RWPE2 (cell line): Measurements from ENCODE around the gene TBC1D26.
"Not testable (repeated sequence)": the region's sequence is repeated elsewhere in the genome, so short reads cannot be mapped to it uniquely, and the experiment has no call there.

Source experiments
- ATAC-seq: fragments of 200-7000 bp; cut with Tn5 transposase; 3 replicates; pipeline ENCODE4 v1.9.1; 2021; ENCODE audit warnings: low read depth
- DNase-seq: peaks from one replicate; pipeline ENCODE4 v3.0.0-alpha.2; 2020; ENCODE audit warnings: low spot score
- H3K27ac ChIP-seq: fragments of 450-650 bp; 2 replicates; pipeline ENCODE4 v1.5.1; 2017; ENCODE audit warnings: mild to moderate bottlenecking; ENCODE audit not compliant: poor library complexity, severe bottlenecking
- H3K27me3 ChIP-seq: fragments of 250-450 bp; sonication (Bioruptor Pico); 2 replicates; pipeline ENCODE4 v1.5.1; 2021; ENCODE audit warnings: mild to moderate bottlenecking, moderate library complexity; ENCODE audit not compliant: insufficient read depth, poor library complexity, severe bottlenecking
- H3K36me3 ChIP-seq: fragments of 250-450 bp; sonication (Bioruptor Pico); 2 replicates; pipeline ENCODE4 v1.5.1; 2020; ENCODE audit warnings: low read depth, mild to moderate bottlenecking, moderate library complexity
- H3K4me1 ChIP-seq: fragments of 250-450 bp; sonication (Bioruptor Pico); 2 replicates; pipeline ENCODE4 v1.5.1; 2021; ENCODE audit warnings: mild to moderate bottlenecking, moderate library complexity; ENCODE audit not compliant: insufficient read depth, poor library complexity, severe bottlenecking
- H3K4me3 ChIP-seq: fragments of 250-450 bp; sonication (Bioruptor Pico); 2 replicates; pipeline ENCODE4 v1.5.1; 2021; ENCODE audit warnings: mild to moderate bottlenecking, moderate library complexity; ENCODE audit not compliant: severe bottlenecking
- H3K9me3 ChIP-seq: fragments of 250-450 bp; sonication (Bioruptor Pico); 2 replicates; pipeline ENCODE4 v1.5.1; 2021; ENCODE audit warnings: mild to moderate bottlenecking, moderate library complexity; ENCODE audit not compliant: severe bottlenecking
- CTCF ChIP-seq: fragments of 450-650 bp; IDR thresholded peaks from one replicate; pipeline ENCODE4 v1.5.1; 2017; ENCODE audit warnings: mild to moderate bottlenecking, moderate library complexity; ENCODE audit not compliant: poor library complexity, severe bottlenecking

TBC1D26 gene

GRCh38 chr17:15731900-15732299, at the start of gene TBC1D26:
TBC1D26 (plus strand) TSS chr17:15732283; CDS start chr17:15735349, 3,066 bp downstream.
- H3K4me3 ChIP-seq, H3K36me3 ChIP-seq, H3K27ac ChIP-seq, H3K9me3 ChIP-seq, H3K27me3 ChIP-seq, H3K4me1 ChIP-seq, DNase-seq, ATAC-seq: not testable (repeated sequence)

DNA sequence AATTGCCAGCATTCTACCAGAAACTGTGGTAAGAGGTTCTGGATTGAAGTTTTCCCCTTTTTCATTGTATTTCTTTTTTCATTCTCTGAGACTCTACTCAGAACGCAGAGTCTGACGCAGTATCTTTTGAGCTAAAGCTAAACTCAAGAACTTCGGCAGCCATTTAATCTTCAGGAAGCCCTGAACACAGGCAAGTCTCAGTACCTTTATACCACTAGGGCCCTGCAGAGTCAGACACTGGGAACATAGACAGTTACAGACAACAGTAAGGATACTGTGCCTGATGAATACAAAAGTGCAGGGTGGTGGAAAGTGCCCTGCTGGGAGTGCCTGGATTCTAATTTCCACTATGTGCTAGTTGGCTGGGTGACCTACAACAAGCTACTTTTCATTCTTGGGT, 48.9 kb upstream of the TBC1D26 start:
- ATAC-seq, H3K4me3 ChIP-seq: not testable (repeated sequence)

GRCh38 chr17:15683824-15684478, 48.1 kb upstream of the TBC1D26 start, which contains the start of gene TRIM16:
TRIM16 (minus strand) TSS chr17:15684311; CDS start chr17:15651609, 32,702 bp downstream.
- not testable (repeated sequence) for H3K4me1 ChIP-seq, H3K27me3 ChIP-seq, H3K27ac ChIP-seq, H3K9me3 ChIP-seq, DNase-seq, H3K36me3 ChIP-seq
- H3K4me3 ChIP-seq: peak within 1 kb of the TSS; percentile 56
- peak; percentile 91 for ATAC-seq
- peak; percentile 14 for TF ChIP-seq CTCF

More for the DNA sequence above, 48.9 kb upstream of the TBC1D26 start:
- not testable (repeated sequence) for H3K27me3 ChIP-seq, DNase-seq, H3K27ac ChIP-seq, H3K36me3 ChIP-seq, H3K4me1 ChIP-seq, H3K9me3 ChIP-seq

DNA sequence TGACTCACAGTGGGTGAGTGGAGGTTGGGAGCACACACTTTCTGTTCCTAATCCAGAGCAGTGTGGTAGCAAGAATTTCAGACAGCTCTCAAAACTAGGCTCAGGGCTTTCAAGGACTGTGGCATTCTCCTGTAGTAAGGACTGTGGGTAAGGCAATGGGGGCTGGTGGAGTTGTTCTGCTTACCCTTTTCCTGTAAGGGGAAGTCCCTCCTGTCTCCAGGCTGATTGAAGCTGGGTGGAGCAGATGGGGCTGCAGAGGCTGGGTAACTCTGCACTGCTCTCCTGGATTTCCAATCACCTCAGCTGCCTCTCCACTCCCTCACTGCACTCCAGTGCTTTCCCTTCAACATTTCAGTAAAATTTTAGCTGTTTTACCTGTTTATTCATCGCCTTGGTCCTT, 44.6 kb upstream of the TBC1D26 start:
- not testable (repeated sequence) for H3K36me3 ChIP-seq, H3K4me1 ChIP-seq, H3K27ac ChIP-seq, H3K4me3 ChIP-seq, H3K27me3 ChIP-seq, DNase-seq, H3K9me3 ChIP-seq, ATAC-seq

DNA sequence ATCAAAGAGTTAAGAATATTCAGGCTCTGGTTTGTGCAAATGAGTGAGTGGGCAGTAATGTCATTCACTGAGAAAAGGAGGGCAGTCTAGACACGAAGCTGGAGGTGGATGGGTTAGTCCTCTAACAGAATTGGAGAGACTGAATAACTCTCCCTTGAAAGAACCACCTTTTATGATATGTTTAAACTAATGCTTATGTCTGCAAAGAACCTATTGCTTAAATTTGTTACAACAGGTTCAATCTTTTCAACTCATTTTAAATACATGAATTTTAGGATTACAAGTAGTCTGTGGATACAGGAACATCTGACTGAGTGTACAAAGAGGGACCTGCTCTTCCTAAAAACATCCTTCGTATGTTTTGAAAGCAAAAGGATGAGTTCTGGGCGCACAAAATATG, 33.1 kb upstream of the TBC1D26 start:
- not testable (repeated sequence) for H3K4me1 ChIP-seq, H3K27me3 ChIP-seq, ATAC-seq, H3K36me3 ChIP-seq, H3K9me3 ChIP-seq, DNase-seq, H3K27ac ChIP-seq
- peak overlapping the region; percentile 30 for H3K4me3 ChIP-seq

GRCh38 chr17:15699413-15699924, 32.6 kb upstream of the TBC1D26 start, which contains the start of gene ZNF286A:
ZNF286A (plus strand) TSS chr17:15699752; CDS start chr17:15700330, 578 bp downstream.
- not testable (repeated sequence) for H3K27me3 ChIP-seq, H3K9me3 ChIP-seq, H3K27ac ChIP-seq, H3K4me1 ChIP-seq, H3K36me3 ChIP-seq
- DNase-seq (peak; percentile 100), ATAC-seq (peak; percentile 99)
- H3K4me3 ChIP-seq: peak within 1 kb of the TSS; percentile 30

DNA sequence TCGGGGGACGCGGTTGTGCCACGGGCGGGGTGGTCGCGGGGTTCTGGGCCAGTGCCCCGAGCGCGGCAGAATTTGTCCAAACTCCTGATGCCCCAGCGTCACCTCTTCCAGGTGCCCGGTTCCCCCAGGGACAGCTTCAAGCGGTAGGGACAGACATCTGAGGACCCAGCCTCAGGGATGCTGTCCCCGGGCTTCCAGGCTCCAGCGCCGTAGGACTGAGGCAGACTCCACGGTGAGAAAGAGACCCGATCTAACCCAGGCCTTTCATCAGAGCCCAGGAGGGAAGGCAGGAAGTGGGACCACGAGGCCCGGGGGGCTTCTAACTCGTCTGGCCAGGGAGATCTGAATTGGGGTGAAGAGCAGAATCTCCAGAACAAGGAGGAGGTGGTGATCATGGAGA, 32.1 kb upstream of the TBC1D26 start:
- not testable (repeated sequence) for H3K4me1 ChIP-seq, H3K36me3 ChIP-seq, H3K27me3 ChIP-seq, H3K9me3 ChIP-seq, H3K27ac ChIP-seq, DNase-seq
- H3K4me3 ChIP-seq: peak overlapping the region; percentile 30
- peak; percentile 30 for ATAC-seq

- not testable (repeated sequence) for H3K27ac ChIP-seq, ATAC-seq, H3K9me3 ChIP-seq, H3K27me3 ChIP-seq, H3K4me3 ChIP-seq, DNase-seq, H3K4me1 ChIP-seq
- H3K36me3 ChIP-seq: peaks cover 46% of the 10 kb centered on the region
Observed at GRCh38 chr17:15704239-15704638, 27.8 kb upstream of the TBC1D26 start.

- peaks cover 46% of the 10 kb centered on the region for H3K36me3 ChIP-seq
- H3K27me3 ChIP-seq, H3K4me1 ChIP-seq, H3K4me3 ChIP-seq, H3K9me3 ChIP-seq, H3K27ac ChIP-seq, ATAC-seq, DNase-seq: not testable (repeated sequence)
Observed at GRCh38 chr17:15704813-15705212, 27.3 kb upstream of the TBC1D26 start.

- H3K9me3 ChIP-seq, H3K4me1 ChIP-seq, H3K4me3 ChIP-seq, ATAC-seq, DNase-seq, H3K27me3 ChIP-seq, H3K27ac ChIP-seq: not testable (repeated sequence)
- peaks cover 57% of the 10 kb centered on the region for H3K36me3 ChIP-seq
Observed at GRCh38 chr17:15708879-15709278, 23.2 kb upstream of the TBC1D26 start.
